HepG2 (cell line): Measurements from ENCODE around the gene THSD8. TPM values are rescaled to one million over a fixed set of nuclear protein-coding genes. Genes with fewer than 3 reads are reported as not detected.
A peak's percentile ranks its signal among the peaks of the same experiment; 100 is the strongest.

Experiments used
- CBX2 ChIP-seq, 2 experiments: fragments of 200-600 bp in 1 of 2; sonication (generic); formaldehyde crosslinking in 1 of 2; IDR thresholded peaks; 2 replicates each; pipeline versions ENCODE4 v1.7.0 to v1.8.1; 2018 to 2022; ENCODE audit warnings: low read depth in 2 of 2, low read length in 1 of 2, mild to moderate bottlenecking in 1 of 2, missing genetic modification reagents in 1 of 2
- CEBPG ChIP-seq: IDR thresholded peaks from 2 replicates; pipeline ENCODE4 v1.6.1; 2016
- CENPX ChIP-seq: sonication (generic); formaldehyde crosslinking; IDR thresholded peaks from 2 replicates; pipeline ENCODE4 v1.9.0; 2021; ENCODE audit warnings: mild to moderate bottlenecking, missing genetic modification reagents, moderate library complexity
- ELF3 ChIP-seq: IDR thresholded peaks from 2 replicates; pipeline ENCODE4 v1.6.1; 2016; ENCODE audit warnings: missing genetic modification reagents, missing compliant biosample characterization
- ERF ChIP-seq: IDR thresholded peaks from 2 replicates; pipeline ENCODE4 v1.6.1; 2018; ENCODE audit warnings: missing biosample characterization, missing genetic modification reagents
- ETV5 ChIP-seq: IDR thresholded peaks from 2 replicates; pipeline ENCODE4 v1.6.1; 2018; ENCODE audit warnings: missing biosample characterization, missing genetic modification reagents, inconsistent platforms, borderline replicate concordance
- ETV6 ChIP-seq: sonication (generic); formaldehyde crosslinking; conservative IDR thresholded peaks from 2 replicates; pipeline ENCODE4 v1.4.0; 2020; ENCODE audit warnings: missing genetic modification reagents
- FOXP4 ChIP-seq: sonication (generic); formaldehyde crosslinking; IDR thresholded peaks from 2 replicates; pipeline ENCODE4 v1.4.0; 2020; ENCODE audit warnings: missing genetic modification reagents
- HIVEP1 ChIP-seq: sonication (generic); formaldehyde crosslinking; IDR thresholded peaks from 2 replicates; pipeline ENCODE4 v1.4.0; 2020; ENCODE audit warnings: mild to moderate bottlenecking, missing genetic modification reagents
- IRF2 ChIP-seq: IDR thresholded peaks from 2 replicates; pipeline ENCODE4 v1.6.1; 2018; ENCODE audit warnings: missing genetic modification reagents, missing compliant biosample characterization
- IRF9 ChIP-seq: sonication (generic); formaldehyde crosslinking; IDR thresholded peaks from 2 replicates; pipeline ENCODE4 v1.8.0; 2022; ENCODE audit warnings: missing genetic modification reagents, mild to moderate bottlenecking, borderline replicate concordance
- ISL2 ChIP-seq: sonication (generic); formaldehyde crosslinking; IDR thresholded peaks from 2 replicates; pipeline ENCODE4 v1.5.0; 2020; ENCODE audit warnings: missing genetic modification reagents
- MAFF ChIP-seq: IDR thresholded peaks from 2 replicates; pipeline ENCODE4 v1.6.1; 2011; ENCODE audit warnings: low read depth, low read length, improper control_type of control experiment
- MED8 ChIP-seq: sonication (generic); formaldehyde crosslinking; IDR thresholded peaks from 2 replicates; pipeline ENCODE4 v1.8.1; 2023; ENCODE audit warnings: mild to moderate bottlenecking, missing genetic modification reagents; ENCODE audit not compliant: insufficient replicate concordance
- MEF2D ChIP-seq: sonication (generic); formaldehyde crosslinking; IDR thresholded peaks from 2 replicates; pipeline ENCODE4 v1.5.1; 2020; ENCODE audit warnings: mild to moderate bottlenecking, missing genetic modification reagents
- MZF1 ChIP-seq: sonication (generic); formaldehyde crosslinking; IDR thresholded peaks from 2 replicates; pipeline ENCODE4 v1.8.1; 2023; ENCODE audit warnings: mild to moderate bottlenecking, missing genetic modification reagents, borderline replicate concordance
- RFXAP ChIP-seq: sonication (generic); formaldehyde crosslinking; IDR thresholded peaks from 2 replicates; pipeline ENCODE4 v1.4.0; 2020; ENCODE audit warnings: missing genetic modification reagents, borderline replicate concordance
- ZC3H13 ChIP-seq: sonication (generic); formaldehyde crosslinking; IDR thresholded peaks from 2 replicates; pipeline ENCODE4 v1.8.1; 2023; ENCODE audit warnings: mild to moderate bottlenecking, missing genetic modification reagents, moderate library complexity
- ZFP90 ChIP-seq: sonication (generic); formaldehyde crosslinking; IDR thresholded peaks from 2 replicates; pipeline ENCODE4 v1.8.0; 2022; ENCODE audit warnings: missing genetic modification reagents, mild to moderate bottlenecking, inconsistent platforms, borderline replicate concordance
- ZNF12 ChIP-seq: sonication (generic); formaldehyde crosslinking; IDR thresholded peaks from 2 replicates; pipeline ENCODE4 v1.5.0; 2020; ENCODE audit warnings: missing genetic modification reagents
- ZNF225 ChIP-seq: sonication (generic); formaldehyde crosslinking; IDR thresholded peaks from 2 replicates; pipeline ENCODE4 v1.4.0; 2020; ENCODE audit warnings: mild to moderate bottlenecking, missing genetic modification reagents
- ZNF274 ChIP-seq: sonication (generic); formaldehyde crosslinking; IDR thresholded peaks from 2 replicates; pipeline ENCODE4 v1.5.1; 2020; ENCODE audit warnings: mild to moderate bottlenecking, missing genetic modification reagents
- ZNF350 ChIP-seq: sonication (generic); formaldehyde crosslinking; IDR thresholded peaks from 2 replicates; pipeline ENCODE4 v1.4.0; 2020; ENCODE audit warnings: mild to moderate bottlenecking, low read depth, missing genetic modification reagents, borderline replicate concordance
- ZNF367 ChIP-seq: sonication (generic); formaldehyde crosslinking; IDR thresholded peaks from 2 replicates; pipeline ENCODE4 v1.4.0; 2020; ENCODE audit warnings: missing genetic modification reagents, borderline replicate concordance
- ZNF589 ChIP-seq: sonication (generic); formaldehyde crosslinking; conservative IDR thresholded peaks from 2 replicates; pipeline ENCODE4 v1.8.0; 2022; ENCODE audit warnings: mild to moderate bottlenecking, moderate library complexity, missing genetic modification reagents
- ZNF639 ChIP-seq: conservative IDR thresholded peaks from 2 replicates; pipeline ENCODE4 v1.6.1; 2018; ENCODE audit warnings: missing genetic modification reagents
- ZNF740 ChIP-seq: sonication (generic); formaldehyde crosslinking; IDR thresholded peaks from 2 replicates; pipeline ENCODE4 v1.4.0; 2020; ENCODE audit warnings: missing genetic modification reagents
- ZNF761 ChIP-seq: sonication (generic); formaldehyde crosslinking; conservative IDR thresholded peaks from 2 replicates; pipeline ENCODE4 v1.4.0; 2020; ENCODE audit warnings: mild to moderate bottlenecking, missing genetic modification reagents
- polyA plus RNA-seq, 8 experiments: library from polyadenylated mRNA; depleted of rRNA in 3 of 8; stranded (reverse) in 7 of 8; unstranded in 1 of 8; fragments of >200 nt; fragmentation: Illumina TruSeq in 4 of 8; extraction: Trizol in 4 of 8; gene quantifications; 2 replicates each; pipeline versions ENCODE4 v1.2.1 to v1.2.3, GENCODE V29; 2011 to 2016; ENCODE audit warnings: low read depth in 4 of 8, missing spikeins in 1 of 8, mixed read lengths in 1 of 8; ENCODE audit not compliant: insufficient read depth in 1 of 8
- total RNA-seq, 5 experiments: library from RNA; depleted of rRNA; stranded (reverse); fragments of >200 nt; fragmentation: Illumina TruSeq; extraction: Trizol; gene quantifications; 2 replicates each; pipeline ENCODE4 v1.2.3, GENCODE V29; 2016; ENCODE audit warnings: low read depth in 1 of 5

THSD8 gene
- total and polyA plus RNA-seq, 2 of the 13 experiments (the other 11 are each of a cell fraction or from before 2014, with no cell fraction given) = 4.8 to 14.9 TPM

- no peak for TF ChIP-seq FOXP4 (CRISPR knock-in tag)
- peak; percentile 61; the same call in 1 of the 2 replicates for TF ChIP-seq ZNF274 (CRISPR knock-in tag)
- no peak for TF ChIP-seq IRF9
- peak; percentile 47; the same call in 1 of the 2 replicates for TF ChIP-seq ELF3 (CRISPR knock-in tag)
- TF ChIP-seq ZNF639 (CRISPR knock-in tag) = no peak
- TF ChIP-seq ZNF589 (CRISPR knock-in tag) = peak; percentile 52; the same call in 1 of the 2 replicates
- TF ChIP-seq ZNF740 (CRISPR knock-in tag) = no peak
- no peak for TF ChIP-seq MZF1 (CRISPR knock-in tag)
- TF ChIP-seq ZNF367 (CRISPR knock-in tag) = no peak
- peak; percentile 83 for TF ChIP-seq IRF2
- TF ChIP-seq RFXAP (CRISPR knock-in tag) = 0 out of 2 replicates have a peak, but pooled peaks have one; percentile 48
- no peak for TF ChIP-seq ISL2 (CRISPR knock-in tag)
- peak; percentile 66; the same call in 1 of the 2 replicates for TF ChIP-seq ZNF761 (CRISPR knock-in tag)
- TF ChIP-seq MEF2D (CRISPR knock-in tag) = 0 out of 2 replicates have a peak, but pooled peaks have one; percentile 36
- TF ChIP-seq CEBPG (CRISPR knock-in tag) = no peak
- TF ChIP-seq CBX2 (IDR thresholded peaks at IDR 0.05; ENCODE audit: low read depth, low read length) = no peak
- TF ChIP-seq CBX2 (CRISPR knock-in tag; IDR thresholded peaks at IDR 0.05; ENCODE audit: low read depth) = no peak
- peak; percentile 68; the same call in 1 of the 2 replicates for TF ChIP-seq ETV6 (CRISPR knock-in tag)
- TF ChIP-seq ZNF350 (CRISPR knock-in tag) = peak; percentile 68; the same call in 1 of the 2 replicates
- TF ChIP-seq ZC3H13 (CRISPR knock-in tag) = peak; percentile 80; the same call in 1 of the 2 replicates
- peak; percentile 72 for TF ChIP-seq ERF (CRISPR knock-in tag)
- peak; percentile 52; the same call in 1 of the 2 replicates for TF ChIP-seq ZNF12
- TF ChIP-seq MAFF = no peak
- peak; percentile 39; the same call in 1 of the 2 replicates for TF ChIP-seq ETV5
- TF ChIP-seq MED8 (CRISPR knock-in tag) = peak; percentile 25
- TF ChIP-seq CENPX (CRISPR knock-in tag) = no peak
- peak; percentile 69; the same call in 1 of the 2 replicates for TF ChIP-seq ZFP90 (CRISPR knock-in tag)
- TF ChIP-seq ZNF225 = peak; percentile 76; the same call in 1 of the 2 replicates
- peak; percentile 81 for TF ChIP-seq HIVEP1 (CRISPR knock-in tag)
These were observed 35.8 kb upstream of the THSD8 start (continued) for GRCh38 chr19:12766051-12766521.
